HepG2 (cell line): ENCODE results near the gene WFDC6. TPM values are rescaled to one million over a fixed set of nuclear protein-coding genes. Genes with fewer than 3 reads are reported as not detected.
"Not testable (repeated sequence)": the region's sequence is repeated elsewhere in the genome, so short reads cannot be mapped to it uniquely, and the experiment has no call there.

ENCODE experiments used
- ATAC-seq: fragments of 200-7000 bp; cut with Tn5 transposase; 3 replicates; pipeline ENCODE4 v1.9.1; 2020; ENCODE audit warnings: mild to moderate bottlenecking, moderate library complexity
- BruUV-seq: library from RNA; stranded (reverse); fragments of 400-500 nt; replicated peaks from 2 replicates; lab custom pipeline; 2021; lab: Mats Ljungman, UMichigan
- CTCF ChIA-PET: fragments of 300-600 bp; formaldehyde crosslinking; extraction: SDS; loops from one replicate; lab custom pipeline; 2021; ENCODE audit warnings: low total read pairs, inconsistent platforms, low intra/inter-chr PET ratio; lab: Yijun Ruan, JAX
- POLR2A ChIA-PET: fragments of 350-600 bp; sonication (Branson Sonifier 250); formaldehyde crosslinking; loops from one replicate; lab custom pipeline; 2020; ENCODE audit warnings: antibody characterized with exemption, inconsistent platforms; lab: Yijun Ruan, JAX
- DNase-seq: peaks from one replicate; pipeline ENCODE4 v3.0.0-alpha.2; 2015; ENCODE audit warnings: low spot score
- FAIRE-seq: peaks from 3 replicates; lab custom pipeline; 2011; peaks lifted over from hg19 to GRCh38; lab: Jason Lieb, UNC
- H2AFZ ChIP-seq: one replicate; pipeline ENCODE4 v1.6.1; 2011; ENCODE audit warnings: low read length, inconsistent platforms
- H3K27ac ChIP-seq: fragments of 300-600 bp; 3 replicates; pipeline ENCODE4 v1.8.0; 2011; ENCODE audit warnings: mixed run types, mild to moderate bottlenecking, mixed read lengths, low read length, inconsistent platforms; ENCODE audit not compliant: insufficient read depth; ENCODE audit errors: extremely low read length
- H3K27me3 ChIP-seq, 2 experiments: fragments of 200-600 bp in 1 of 2; 2 replicates in 1 of 2; 3 replicates in 1 of 2; pipeline versions ENCODE4 v1.6.0 to v1.8.0; 2011; ENCODE audit warnings: low read length in 2 of 2, mild to moderate bottlenecking in 2 of 2, moderate library complexity in 2 of 2, inconsistent platforms in 1 of 2; ENCODE audit not compliant: insufficient read depth in 2 of 2, control insufficient read depth in 1 of 2
- H3K36me3 ChIP-seq, 2 experiments: fragments of 200-600 bp in 1 of 2; replicated peaks in 1 of 2; 2 replicates in 1 of 2; 3 replicates in 1 of 2; pipeline versions ENCODE4 v1.5.1 to v1.8.0; 2011; ENCODE audit warnings: low read length in 2 of 2, inconsistent platforms in 1 of 2; ENCODE audit not compliant: insufficient read depth in 2 of 2, control insufficient read depth in 1 of 2
- H3K4me1 ChIP-seq: 2 replicates; pipeline ENCODE4 v1.5.1; 2012; ENCODE audit warnings: low read length, inconsistent platforms; ENCODE audit not compliant: insufficient read depth
- H3K4me2 ChIP-seq: 2 replicates; pipeline ENCODE4 v1.6.0; 2011; ENCODE audit warnings: low read depth, low read length, inconsistent platforms
- H3K4me3 ChIP-seq, 3 experiments: fragments of 200-600 bp in 1 of 3; sonication (generic), shearing (Covaris generic) in 1 of 3; replicated peaks in 1 of 3; 2 replicates each; pipeline ENCODE4 v1.5.1; 2011 to 2016; ENCODE audit warnings: low read length in 3 of 3, inconsistent platforms in 2 of 3, low read depth in 2 of 3, mild to moderate bottlenecking in 2 of 3, control low read depth in 1 of 3, mixed read lengths in 1 of 3; ENCODE audit not compliant: insufficient read depth in 1 of 3
- H3K79me2 ChIP-seq: one replicate; pipeline ENCODE4 v1.6.1; 2011; ENCODE audit warnings: low read length, inconsistent platforms; ENCODE audit not compliant: insufficient read depth
- H3K9ac ChIP-seq: 2 replicates; pipeline ENCODE4 v1.6.0; 2011; ENCODE audit warnings: mild to moderate bottlenecking, low read depth, low read length, inconsistent platforms; ENCODE audit not compliant: insufficient read depth
- H3K9me3 ChIP-seq: 2 replicates; pipeline ENCODE4 v1.5.1; 2012; ENCODE audit warnings: mild to moderate bottlenecking, low read length
- H4K20me1 ChIP-seq: 2 replicates; pipeline ENCODE4 v1.6.0; 2011; ENCODE audit warnings: inconsistent platforms, mild to moderate bottlenecking, low read length, moderate library complexity; ENCODE audit not compliant: insufficient read depth
- ATF7 ChIP-seq, 2 experiments: fragments of 450-650 bp in 1 of 2; sonication (generic) in 1 of 2; formaldehyde crosslinking in 1 of 2; IDR thresholded peaks; 2 replicates each; pipeline versions ENCODE4 v1.4.0 to v1.6.1; 2016 to 2020; ENCODE audit warnings: antibody characterized with exemption in 1 of 2, mild to moderate bottlenecking in 1 of 2, missing genetic modification reagents in 1 of 2
- CEBPB ChIP-seq: IDR thresholded peaks from 2 replicates; pipeline ENCODE4 v1.6.1; 2011; ENCODE audit warnings: low read depth, low read length, improper control_type of control experiment, borderline replicate concordance
- CREB1 ChIP-seq, 2 experiments: fragments of 450-650 bp in 1 of 2; IDR thresholded peaks; 2 replicates each; pipeline ENCODE4 v1.6.1; 2016 to 2017; ENCODE audit warnings: control low read depth in 1 of 2, mild to moderate bottlenecking in 1 of 2, missing compliant biosample characterization in 1 of 2, missing genetic modification characterization in 1 of 2
- EED ChIP-seq: sonication (generic); formaldehyde crosslinking; IDR thresholded peaks from 2 replicates; pipeline ENCODE4 v1.5.0; 2020; ENCODE audit warnings: mild to moderate bottlenecking, missing genetic modification reagents
- GATA4 ChIP-seq: sonication (generic); IDR thresholded peaks from 2 replicates; pipeline ENCODE4 v1.6.1; 2016; ENCODE audit warnings: antibody characterized with exemption, low read depth, borderline replicate concordance
- LCORL ChIP-seq, 2 experiments: fragments of 450-650 bp in 1 of 2; sonication (generic) in 1 of 2; formaldehyde crosslinking in 1 of 2; IDR thresholded peaks; 2 replicates each; pipeline versions ENCODE4 v1.5.0 to v1.6.1; 2017 to 2020; ENCODE audit warnings: antibody characterized with exemption in 1 of 2, missing genetic modification reagents in 1 of 2
- RBM22 ChIP-seq: fragments of 200-400 bp; formaldehyde crosslinking; optimal IDR thresholded peaks from 2 replicates; pipeline ENCODE3; 2017; ENCODE audit warnings: mild to moderate bottlenecking, low read length, moderate library complexity
- SOX5 ChIP-seq: IDR thresholded peaks from 2 replicates; pipeline ENCODE4 v1.6.1; 2016; ENCODE audit warnings: borderline replicate concordance
- TEAD3 ChIP-seq: optimal IDR thresholded peaks from 2 replicates; pipeline ENCODE3; 2016; ENCODE audit warnings: borderline replicate concordance
- TEF ChIP-seq: sonication (generic); formaldehyde crosslinking; IDR thresholded peaks from 2 replicates; pipeline ENCODE4 v1.5.0; 2020; ENCODE audit warnings: missing genetic modification reagents
- ZFP1 ChIP-seq: IDR thresholded peaks from 2 replicates; pipeline ENCODE4 v1.6.1; 2016
- ZKSCAN8 ChIP-seq: IDR thresholded peaks from 2 replicates; pipeline ENCODE4 v1.6.1; 2016; ENCODE audit warnings: borderline replicate concordance, missing genetic modification reagents, missing compliant biosample characterization
- ZNF570 ChIP-seq: sonication (generic); formaldehyde crosslinking; IDR thresholded peaks from 2 replicates; pipeline ENCODE4 v1.4.0; 2020; ENCODE audit warnings: mild to moderate bottlenecking, missing genetic modification reagents, borderline replicate concordance
- ZNF83 ChIP-seq: sonication (generic); formaldehyde crosslinking; IDR thresholded peaks from 2 replicates; pipeline ENCODE4 v1.4.0; 2020; ENCODE audit warnings: missing genetic modification reagents, mild to moderate bottlenecking, borderline replicate concordance
- WGBS: methylation state at CpG from one replicate; pipeline ENCODE4 v1.1.6; 2017; ENCODE audit warnings: low lambda C conversion rate; 5-methylcytosine and 5-hydroxymethylcytosine counted together
- in situ Hi-C: cut with HindIII; loops from 2 replicates; pipeline ENCODE4 v1.10.0; 2017; ENCODE audit warnings: low pct_unique_long_range_greater_than_20kb; ENCODE audit not compliant: extremely low pct_ligation_motif_present
- intact Hi-C: fragments of 100-400 bp; cut with micrococcal nuclease; formaldehyde crosslinking; loops from one replicate; pipeline ENCODE4 v1.10.0; 2022; ENCODE audit not compliant: unreplicated experiment
- polyA plus RNA-seq, 8 experiments: library from polyadenylated mRNA; depleted of rRNA in 3 of 8; stranded (reverse) in 7 of 8; unstranded in 1 of 8; fragments of >200 nt; fragmentation: Illumina TruSeq in 4 of 8; extraction: Trizol in 4 of 8; gene quantifications; 2 replicates each; pipeline versions ENCODE4 v1.2.1 to v1.2.3, GENCODE V29; 2011 to 2016; ENCODE audit warnings: low read depth in 4 of 8, missing spikeins in 1 of 8, mixed read lengths in 1 of 8; ENCODE audit not compliant: insufficient read depth in 1 of 8
- total RNA-seq, 5 experiments: library from RNA; depleted of rRNA; stranded (reverse); fragments of >200 nt; fragmentation: Illumina TruSeq; extraction: Trizol; gene quantifications; 2 replicates each; pipeline ENCODE4 v1.2.3, GENCODE V29; 2016; ENCODE audit warnings: low read depth in 1 of 5

Gene WFDC6
- total and polyA plus RNA-seq, 2 of the 13 experiments (the other 11 are each of a cell fraction or from before 2014, with no cell fraction given) = not detected

DNA sequence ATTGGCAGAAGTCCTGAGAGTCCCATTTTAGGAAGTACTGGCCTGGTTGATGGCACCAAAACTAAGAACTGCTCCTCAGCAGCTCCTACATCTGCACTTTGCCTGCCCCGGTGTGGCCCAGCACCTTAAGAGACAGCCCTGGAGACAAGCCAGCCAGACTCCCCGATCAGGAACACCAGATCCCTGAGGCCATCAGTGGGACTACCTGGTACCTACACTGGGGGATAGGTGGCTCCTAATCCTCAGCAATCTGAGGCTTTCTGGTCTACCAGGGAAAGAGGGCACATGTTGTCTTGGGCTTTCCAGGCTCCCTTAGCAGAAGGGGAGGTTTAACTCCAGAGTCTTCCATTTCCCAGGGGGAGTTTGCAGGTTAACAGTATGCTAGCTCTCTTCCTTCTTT lies at the start of gene WFDC6 (continued):
- TF ChIP-seq TEF (CRISPR knock-in tag) = no peak

GRCh38 chr20:45588800-45589199 lies 49.5 kb upstream of the WFDC6 start:
- Histone ChIP-seq H3K9me3 (no peaks in the 10 kb centered on the region), H3K9ac (no peak overlapping the region), H4K20me1 (no peaks in the 10 kb centered on the region), H3K27me3 (peaks cover 3 to 14% of the 10 kb centered on the region in 2 experiments; a peak in 2 of 5 replicates), H3K27ac (no peak overlapping the region), H3K4me3 (no peak overlapping the region), H3K4me2 (no peak overlapping the region), H3K4me1 (no peaks in the 10 kb centered on the region), H3K79me2 (no peaks in the 10 kb centered on the region), H3K36me3 (no peaks in the 10 kb centered on the region), H2AFZ (no peak overlapping the region)
- in situ Hi-C loops = no loop called here
- intact Hi-C loops = no loop called here
- no peak for ATAC-seq
- 29% methylated on average over 2 of the region's 2 CpGs for WGBS
- CTCF ChIA-PET = no interaction called here
- no TSS peak for BruUV-seq
- POLR2A ChIA-PET = no interaction called here
- TF ChIP-seq SOX5 (CRISPR knock-in tag) (no peak), ZFP1 (no peak), CREB1 (IDR thresholded peaks at IDR 0.05) (peak; percentile 98), CREB1 (CRISPR knock-in tag; IDR thresholded peaks at IDR 0.05) (no peak), EED (CRISPR knock-in tag) (no peak), ZKSCAN8 (CRISPR knock-in tag) (no peak), GATA4 (no peak), ZNF570 (CRISPR knock-in tag) (no peak), TEAD3 (no peak), ZNF83 (CRISPR knock-in tag) (no peak), LCORL (IDR thresholded peaks at IDR 0.05) (no peak), LCORL (CRISPR knock-in tag; IDR thresholded peaks at IDR 0.05) (no peak), ATF7 (IDR thresholded peaks at IDR 0.05) (peak; percentile 100), ATF7 (CRISPR knock-in tag; IDR thresholded peaks at IDR 0.05) (no peak), CEBPB (no peak), RBM22 (no peak)
- TF ChIP-seq, all 625 proteins: peak for 2
- FAIRE-seq = no peak
- no peak for DNase-seq

- DNase-seq, in situ Hi-C loops, H4K20me1 ChIP-seq, BruUV-seq, H3K4me2 ChIP-seq, FAIRE-seq, H3K9me3 ChIP-seq, POLR2A ChIA-PET, H3K27ac ChIP-seq, H3K36me3 ChIP-seq, ATAC-seq, H2AFZ ChIP-seq, H3K9ac ChIP-seq, H3K79me2 ChIP-seq, H3K4me3 ChIP-seq, H3K4me1 ChIP-seq, CTCF ChIA-PET, intact Hi-C loops: not testable (repeated sequence)
- peaks cover 3 to 23% of the 10 kb centered on the region in 2 experiments; a peak in 3 of 5 replicates for H3K27me3 ChIP-seq
- 10% methylated on average over 5 of the region's 5 CpGs for WGBS
Measured at GRCh38 chr20:45585986-45586385, 46.7 kb upstream of the WFDC6 start.
